SU-DHL-6 (cell line): ENCODE data around the gene INAFM1.

ENCODE experiments used
- CTCF ChIP-seq: fragments of 200-600 bp; sonication (generic); IDR thresholded peaks from one replicate; pipeline ENCODE4 v1.5.1; 2017; ENCODE audit warnings: antibody characterized with exemption, mild to moderate bottlenecking, low read length, moderate library complexity; ENCODE audit not compliant: insufficient read depth, poor library complexity, severe bottlenecking
- EZH2phosphoT487 ChIP-seq: fragments of 200-600 bp; sonication (generic), shearing (Covaris generic); conservative IDR thresholded peaks from 2 replicates; pipeline ENCODE4 v1.6.1; 2018; ENCODE audit warnings: mild to moderate bottlenecking, antibody characterized with exemption, low read length, moderate library complexity, mixed read lengths

DNA sequence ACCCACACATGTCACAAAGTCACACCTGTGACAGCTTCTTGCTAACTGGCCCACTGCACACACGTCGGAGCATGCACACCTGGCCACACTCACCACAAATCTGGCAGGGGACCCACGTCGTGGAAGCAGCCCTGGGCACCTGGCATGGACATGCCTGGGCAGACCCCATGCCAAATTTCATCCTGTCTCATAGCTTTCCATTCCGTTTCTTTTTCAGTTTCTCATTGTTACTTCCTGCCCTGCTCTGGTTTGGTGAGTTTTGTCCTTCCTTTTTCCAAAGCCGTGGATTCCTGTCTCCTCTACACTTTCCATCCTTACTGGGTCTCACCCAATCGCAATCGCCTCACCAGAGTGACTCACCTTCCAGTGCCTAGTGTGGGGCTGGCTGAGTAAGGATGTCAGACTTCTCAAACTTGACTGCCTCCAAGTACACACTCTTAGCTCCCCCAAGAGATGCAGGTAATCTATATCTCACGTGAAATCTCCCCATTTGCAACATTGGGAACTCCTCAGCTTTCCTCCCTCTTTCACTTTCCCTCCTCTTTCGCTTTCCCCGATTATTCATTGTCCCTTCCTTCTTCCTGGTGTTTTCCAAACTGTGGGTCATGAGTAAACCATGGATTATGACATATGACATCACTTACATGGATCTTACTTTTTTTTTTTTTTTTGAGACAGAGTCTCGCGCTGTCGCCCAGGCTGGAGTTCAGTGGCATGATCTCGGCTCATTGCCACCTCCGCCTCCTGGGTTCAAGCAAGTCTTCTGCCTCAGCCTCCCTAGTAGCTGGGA lies 42.1 kb upstream of the INAFM1 start:
- TF ChIP-seq CTCF (no peak), EZH2phosphoT487 (no peak)
